Osteocyte (in vitro differentiated cells): ENCODE measurements around the gene SAP130. TPM values are rescaled to one million over a fixed set of nuclear protein-coding genes. Genes with fewer than 3 reads are reported as not detected.

Experiments used
- DNase-seq: peaks from one replicate; pipeline ENCODE4 v3.0.0; 2021; ENCODE audit warnings: mixed read lengths; ENCODE audit not compliant: unreplicated experiment; ENCODE audit errors: extremely low spot score
- H3K27ac Mint-ChIP-seq: one replicate; pipeline ENCODE4 v1.8.0; 2021; ENCODE audit warnings: mild to moderate bottlenecking, mixed read lengths; ENCODE audit not compliant: unreplicated experiment
- H3K27me3 Mint-ChIP-seq: one replicate; pipeline ENCODE4 v1.8.0; 2021; ENCODE audit warnings: mixed read lengths; ENCODE audit not compliant: unreplicated experiment
- H3K36me3 Mint-ChIP-seq: one replicate; pipeline ENCODE4 v1.8.0; 2021; ENCODE audit warnings: mixed read lengths; ENCODE audit not compliant: unreplicated experiment
- H3K4me1 Mint-ChIP-seq: one replicate; pipeline ENCODE4 v1.8.0; 2021; ENCODE audit warnings: mixed read lengths; ENCODE audit not compliant: unreplicated experiment
- H3K4me3 Mint-ChIP-seq: one replicate; pipeline ENCODE4 v1.8.0; 2021; ENCODE audit warnings: mild to moderate bottlenecking, moderate library complexity, mixed read lengths; ENCODE audit not compliant: unreplicated experiment
- H3K9me3 Mint-ChIP-seq: one replicate; pipeline ENCODE4 v1.8.0; 2021; ENCODE audit warnings: mixed read lengths; ENCODE audit not compliant: unreplicated experiment
- CTCF ChIP-seq: fragments of 200-600 bp; sonication (generic); IDR thresholded peaks from 2 replicates; pipeline ENCODE4 v1.5.0; 2021; ENCODE audit warnings: antibody characterized with exemption, mild to moderate bottlenecking, moderate library complexity
- long read RNA-seq: library from polyadenylated mRNA; unstranded; transcript quantifications from one replicate; pipeline ENCODE4 v2.0.0, GENCODE V29; 2021
- total RNA-seq: library from RNA; stranded (reverse); gene quantifications from 2 replicates; pipeline ENCODE4 v1.2.1, GENCODE V29; 2021

Gene SAP130
- 23.6 and 24.9 TPM in 2 replicates for total RNA-seq
- long read RNA-seq, partial matches to known transcripts, result 4 of 4 reads
- long read RNA-seq, other reads (novel, unspliced or antisense), result 0 of 4 reads

- DNase-seq, result peak; percentile 99
- no peak for TF ChIP-seq CTCF
- H3K4me1 Mint-ChIP-seq, result peaks cover 14% of the 10 kb centered on the region
- H3K27ac Mint-ChIP-seq, result peak within 1 kb of the TSS; percentile 90
- peaks cover 10% of the 10 kb centered on the region for H3K9me3 Mint-ChIP-seq
- H3K4me3 Mint-ChIP-seq, result peak within 1 kb of the TSS; percentile 93
- H3K27me3 Mint-ChIP-seq, result peaks cover 8% of the 10 kb centered on the region
- H3K36me3 Mint-ChIP-seq, result peaks cover 2% of the 10 kb centered on the region
Measured at GRCh38 chr2:128027801-128028667, at the start of gene SAP130. SAP130 (minus strand) TSS chr2:128028059; CDS start chr2:128026292, 1,767 bp downstream.

- Mint-ChIP-seq H3K9me3 (peaks cover 3% of the 10 kb centered on the region), H3K4me1 (no peaks in the 10 kb centered on the region), H3K4me3 (no peak overlapping the region), H3K36me3 (no peaks in the 10 kb centered on the region), H3K27ac (no peak overlapping the region), H3K27me3 (peaks cover 13% of the 10 kb centered on the region)
- TF ChIP-seq CTCF, result no peak
- no peak for DNase-seq
Measured at GRCh38 chr2:128076461-128077106, 48.7 kb upstream of the SAP130 start.

GRCh38 chr2:128073278-128073677, 45.4 kb upstream of the SAP130 start:
- peaks cover 3% of the 10 kb centered on the region for H3K9me3 Mint-ChIP-seq
- H3K4me1 Mint-ChIP-seq, result no peaks in the 10 kb centered on the region
- H3K27ac Mint-ChIP-seq, result no peak overlapping the region
- H3K27me3 Mint-ChIP-seq, result peaks cover 7% of the 10 kb centered on the region
- no peaks in the 10 kb centered on the region for H3K36me3 Mint-ChIP-seq
- H3K4me3 Mint-ChIP-seq, result no peak overlapping the region
- TF ChIP-seq CTCF, result no peak
- no peak for DNase-seq

DNA sequence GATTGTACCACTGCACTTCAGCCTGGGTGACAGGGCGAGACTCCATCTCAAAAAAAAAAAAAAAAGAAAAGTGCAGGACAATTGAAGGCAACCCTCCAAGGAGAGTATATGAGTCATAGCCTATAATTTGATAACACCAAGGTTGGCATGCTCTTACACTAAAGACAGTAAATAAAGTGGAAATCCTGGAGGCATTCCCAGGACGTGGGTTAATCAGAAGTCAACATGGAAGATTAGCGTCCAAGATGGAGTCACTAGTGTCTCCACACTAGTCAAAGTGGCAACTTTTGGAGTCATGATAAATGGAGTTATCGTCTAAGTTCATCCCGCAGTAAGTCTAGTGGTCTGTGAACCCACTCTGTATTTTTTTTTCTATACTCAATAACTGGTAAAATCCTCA, 41.9 kb upstream of the SAP130 start:
- no peaks in the 10 kb centered on the region for H3K9me3 Mint-ChIP-seq
- no peak overlapping the region for H3K27ac Mint-ChIP-seq
- no peaks in the 10 kb centered on the region for H3K4me1 Mint-ChIP-seq
- no peaks in the 10 kb centered on the region for H3K27me3 Mint-ChIP-seq
- H3K36me3 Mint-ChIP-seq, result no peaks in the 10 kb centered on the region
- no peak for TF ChIP-seq CTCF
- no peak for DNase-seq
- H3K4me3 Mint-ChIP-seq, result no peak overlapping the region

- Mint-ChIP-seq H3K27me3 (peaks cover 3% of the 10 kb centered on the region), H3K4me1 (no peaks in the 10 kb centered on the region), H3K4me3 (no peak overlapping the region), H3K36me3 (no peaks in the 10 kb centered on the region), H3K9me3 (no peaks in the 10 kb centered on the region), H3K27ac (no peak overlapping the region)
- no peak for TF ChIP-seq CTCF
- no peak for DNase-seq
Measured at GRCh38 chr2:128064353-128064752, 36.5 kb upstream of the SAP130 start.
